Measurements from ENCODE around the gene PKDCC. TPM values are rescaled to one million over a fixed set of nuclear protein-coding genes. Genes with fewer than 3 reads are reported as not detected.

The PKDCC gene
- total and polyA plus RNA-seq, 4 donors = 73.6 to 131 (median 103) TPM

- no peak overlapping the region for H3K27ac ChIP-seq (ENCODE audit: low read depth in 1 of 2, low read length in 1 of 2)
- no peaks in the 10 kb centered on the region for H3K9me3 ChIP-seq (ENCODE audit: control insufficient read depth in 4 of 4, insufficient read depth in 3 of 4, low read length in 3 of 4)
- H3K9ac ChIP-seq (ENCODE audit: insufficient read depth in 1 of 2, low read length in 2 of 2) = no peak overlapping the region
- H3K4me1 ChIP-seq (ENCODE audit: control insufficient read depth in 5 of 5, insufficient read depth in 5 of 5, low read length in 5 of 5) = peaks cover 0 to under 1% (median 0%) of the 10 kb centered on the region in 5 donors
- H3K36me3 ChIP-seq (ENCODE audit: control insufficient read depth in 4 of 4, insufficient read depth in 4 of 4, low read length in 4 of 4) = no peaks in the 10 kb centered on the region
- no peak overlapping the region for H3K4me3 ChIP-seq
- 88 to 91% methylated on average over 8 of the region's 8 CpGs for WGBS, 2 donors
- no peak for TF ChIP-seq CTCF (IDR thresholded peaks at IDR 0.05; ENCODE audit: control extremely low read depth, extremely low read depth)
- H3K27me3 ChIP-seq (ENCODE audit: control insufficient read depth in 3 of 3, insufficient read depth in 3 of 3, low read length in 2 of 3) = no peaks in the 10 kb centered on the region
- DNase-seq (no peak), ATAC-seq (ENCODE audit: insufficient read depth, low FRiP score) (no peak)
These were observed 10.9 kb upstream of the PKDCC start for GRCh38 chr2:42036940-42037339.

GRCh38 chr2:42040643-42041278 is 7.1 kb upstream of the PKDCC start:
- TF ChIP-seq CTCF (IDR thresholded peaks at IDR 0.05; ENCODE audit: control extremely low read depth, extremely low read depth) = no peak
- DNase-seq (no peak), ATAC-seq (ENCODE audit: insufficient read depth, low FRiP score) (no peak)
- H3K27me3 ChIP-seq (ENCODE audit: control insufficient read depth in 3 of 3, insufficient read depth in 3 of 3, low read length in 2 of 3) = no peaks in the 10 kb centered on the region
- no peak overlapping the region for H3K9ac ChIP-seq (ENCODE audit: insufficient read depth in 1 of 2, low read length in 2 of 2)
- H3K9me3 ChIP-seq (ENCODE audit: control insufficient read depth in 4 of 4, insufficient read depth in 3 of 4, low read length in 3 of 4) = no peaks in the 10 kb centered on the region
- peaks cover 0 to 17% (median 11%) of the 10 kb centered on the region in 5 donors for H3K4me1 ChIP-seq (ENCODE audit: control insufficient read depth in 5 of 5, insufficient read depth in 5 of 5, low read length in 5 of 5)
- H3K4me3 ChIP-seq = no peak overlapping the region
- 70 to 72% methylated on average over 9 of the region's 9 CpGs for WGBS, 2 donors
- no peak overlapping the region for H3K27ac ChIP-seq (ENCODE audit: low read depth in 1 of 2, low read length in 1 of 2)
- H3K36me3 ChIP-seq (ENCODE audit: control insufficient read depth in 4 of 4, insufficient read depth in 4 of 4, low read length in 4 of 4) = no peaks in the 10 kb centered on the region

- H3K9me3 ChIP-seq (ENCODE audit: control insufficient read depth in 4 of 4, insufficient read depth in 3 of 4, low read length in 3 of 4) = no peaks in the 10 kb centered on the region
- DNase-seq (no peak), ATAC-seq (ENCODE audit: insufficient read depth, low FRiP score) (no peak)
- no peak overlapping the region for H3K4me3 ChIP-seq
- no peaks in the 10 kb centered on the region for H3K27me3 ChIP-seq (ENCODE audit: control insufficient read depth in 3 of 3, insufficient read depth in 3 of 3, low read length in 2 of 3)
- H3K27ac ChIP-seq (ENCODE audit: low read depth in 1 of 2, low read length in 1 of 2) = no peak overlapping the region
- H3K36me3 ChIP-seq (ENCODE audit: control insufficient read depth in 4 of 4, insufficient read depth in 4 of 4, low read length in 4 of 4) = no peaks in the 10 kb centered on the region
- TF ChIP-seq CTCF (IDR thresholded peaks at IDR 0.05; ENCODE audit: control extremely low read depth, extremely low read depth) = no peak
- 79 to 82% methylated on average over 7 of the region's 7 CpGs for WGBS, 2 donors
- H3K4me1 ChIP-seq (ENCODE audit: control insufficient read depth in 5 of 5, insufficient read depth in 5 of 5, low read length in 5 of 5) = peaks cover 0 to 24% (median 16%) of the 10 kb centered on the region in 5 donors
- no peak overlapping the region for H3K9ac ChIP-seq (ENCODE audit: insufficient read depth in 1 of 2, low read length in 2 of 2)
These were observed 6.3 kb upstream of the PKDCC start for GRCh38 chr2:42041377-42042127.
